HepG2 (cell line): ENCODE data around the gene TMEM253. TPM values are rescaled to one million over a fixed set of nuclear protein-coding genes. Genes with fewer than 3 reads are reported as not detected.

Source experiments
- CENPX ChIP-seq: sonication (generic); formaldehyde crosslinking; IDR thresholded peaks from 2 replicates; pipeline ENCODE4 v1.9.0; 2021; ENCODE audit warnings: mild to moderate bottlenecking, missing genetic modification reagents, moderate library complexity
- MEF2D ChIP-seq: sonication (generic); formaldehyde crosslinking; IDR thresholded peaks from 2 replicates; pipeline ENCODE4 v1.5.1; 2020; ENCODE audit warnings: mild to moderate bottlenecking, missing genetic modification reagents
- XRCC5 ChIP-seq: fragments of 200-400 bp; formaldehyde crosslinking; optimal IDR thresholded peaks from 2 replicates; pipeline ENCODE3; 2017; ENCODE audit warnings: mild to moderate bottlenecking, low read length
- ZBTB20 ChIP-seq: sonication (generic); formaldehyde crosslinking; IDR thresholded peaks from 2 replicates; pipeline ENCODE4 v1.8.1; 2023; ENCODE audit warnings: missing genetic modification reagents, low read depth, mild to moderate bottlenecking, borderline replicate concordance
- ZNF317 ChIP-seq: sonication (generic); formaldehyde crosslinking; IDR thresholded peaks from 2 replicates; pipeline ENCODE4 v1.5.0; 2020; ENCODE audit warnings: mild to moderate bottlenecking, missing genetic modification reagents
- ZNF597 ChIP-seq: sonication (generic); formaldehyde crosslinking; IDR thresholded peaks from 2 replicates; pipeline ENCODE4 v1.5.0; 2020; ENCODE audit warnings: missing genetic modification reagents
- polyA plus RNA-seq, 8 experiments: library from polyadenylated mRNA; depleted of rRNA in 3 of 8; stranded (reverse) in 7 of 8; unstranded in 1 of 8; fragments of >200 nt; fragmentation: Illumina TruSeq in 4 of 8; extraction: Trizol in 4 of 8; gene quantifications; 2 replicates each; pipeline versions ENCODE4 v1.2.1 to v1.2.3, GENCODE V29; 2011 to 2016; ENCODE audit warnings: low read depth in 4 of 8, missing spikeins in 1 of 8, mixed read lengths in 1 of 8; ENCODE audit not compliant: insufficient read depth in 1 of 8
- total RNA-seq, 5 experiments: library from RNA; depleted of rRNA; stranded (reverse); fragments of >200 nt; fragmentation: Illumina TruSeq; extraction: Trizol; gene quantifications; 2 replicates each; pipeline ENCODE4 v1.2.3, GENCODE V29; 2016; ENCODE audit warnings: low read depth in 1 of 5
- TF ChIP-seq, protein P1 (sequence below): sonication (generic); formaldehyde crosslinking; conservative IDR thresholded peaks from 2 replicates; pipeline ENCODE4 v1.4.0; 2020; ENCODE audit warnings: mild to moderate bottlenecking, missing genetic modification reagents, moderate library complexity
- TF ChIP-seq, protein P2 (sequence below): IDR thresholded peaks from 2 replicates; pipeline ENCODE4 v1.6.1; 2016; ENCODE audit warnings: low read depth, control low read depth
- TF ChIP-seq, protein P3 (sequence below): sonication (generic); formaldehyde crosslinking; IDR thresholded peaks from 2 replicates; pipeline ENCODE4 v1.5.0; 2020; ENCODE audit warnings: mild to moderate bottlenecking, missing genetic modification reagents, moderate library complexity
- TF ChIP-seq, protein P4 (sequence below): sonication (generic); formaldehyde crosslinking; IDR thresholded peaks from 2 replicates; pipeline ENCODE4 v1.4.0; 2020; ENCODE audit warnings: missing genetic modification reagents
- TF ChIP-seq, protein P5 (sequence below): sonication (generic); formaldehyde crosslinking; IDR thresholded peaks from 2 replicates; pipeline ENCODE4 v1.5.1; 2020; ENCODE audit warnings: missing genetic modification reagents, mild to moderate bottlenecking, borderline replicate concordance

The TMEM253 gene
- total and polyA plus RNA-seq, 2 of the 13 experiments (the other 11 are each of a cell fraction or from before 2014, with no cell fraction given), result 0.29 to 0.45 TPM

DNA sequence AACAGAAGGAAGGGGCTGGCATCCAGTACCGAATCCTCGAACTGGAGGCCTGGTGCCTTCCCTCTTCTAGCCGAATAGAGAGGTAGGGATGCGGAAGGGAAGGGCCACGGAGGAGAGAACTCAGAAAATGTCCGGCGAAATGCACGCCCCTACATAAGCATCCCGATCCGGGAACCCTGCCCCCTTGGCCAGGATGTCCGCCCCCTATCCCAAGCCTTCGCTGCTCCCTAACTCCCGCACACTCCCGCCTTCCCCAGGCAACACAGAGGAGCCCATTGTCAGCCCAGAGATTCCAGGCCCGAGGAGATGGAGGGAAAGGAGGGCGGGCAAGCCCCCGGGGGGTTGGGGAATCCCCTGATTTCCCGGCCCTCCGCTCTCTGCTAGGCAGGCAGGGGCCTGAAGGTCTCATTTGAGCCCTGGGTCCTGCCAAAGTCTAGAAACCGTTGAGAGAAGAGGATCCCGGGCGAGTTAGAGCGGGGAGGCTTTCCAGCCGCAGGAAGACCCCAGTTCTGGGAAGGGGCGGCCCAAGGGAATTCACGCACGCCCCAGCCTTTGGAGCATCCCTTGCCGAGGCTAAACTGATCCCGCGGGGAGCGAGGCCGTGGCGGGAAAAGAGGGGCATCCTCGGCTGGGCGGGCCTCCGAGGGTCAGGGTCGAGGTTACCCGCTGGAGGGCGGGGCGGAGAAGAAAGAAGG, 31.3 kb upstream of the TMEM253 start (continued):
- TF ChIP-seq MEF2D (CRISPR knock-in tag) (peak; percentile 44; the same call in 1 of the 2 replicates), XRCC5 (peak; percentile 59), ZNF317 (peak; percentile 76; the same call in 1 of the 2 replicates), ZNF597 (CRISPR knock-in tag) (no peak), ZBTB20 (CRISPR knock-in tag) (peak; percentile 17; the same call in 1 of the 2 replicates), CENPX (CRISPR knock-in tag) (no peak)
- TF ChIP-seq, protein P1, sequence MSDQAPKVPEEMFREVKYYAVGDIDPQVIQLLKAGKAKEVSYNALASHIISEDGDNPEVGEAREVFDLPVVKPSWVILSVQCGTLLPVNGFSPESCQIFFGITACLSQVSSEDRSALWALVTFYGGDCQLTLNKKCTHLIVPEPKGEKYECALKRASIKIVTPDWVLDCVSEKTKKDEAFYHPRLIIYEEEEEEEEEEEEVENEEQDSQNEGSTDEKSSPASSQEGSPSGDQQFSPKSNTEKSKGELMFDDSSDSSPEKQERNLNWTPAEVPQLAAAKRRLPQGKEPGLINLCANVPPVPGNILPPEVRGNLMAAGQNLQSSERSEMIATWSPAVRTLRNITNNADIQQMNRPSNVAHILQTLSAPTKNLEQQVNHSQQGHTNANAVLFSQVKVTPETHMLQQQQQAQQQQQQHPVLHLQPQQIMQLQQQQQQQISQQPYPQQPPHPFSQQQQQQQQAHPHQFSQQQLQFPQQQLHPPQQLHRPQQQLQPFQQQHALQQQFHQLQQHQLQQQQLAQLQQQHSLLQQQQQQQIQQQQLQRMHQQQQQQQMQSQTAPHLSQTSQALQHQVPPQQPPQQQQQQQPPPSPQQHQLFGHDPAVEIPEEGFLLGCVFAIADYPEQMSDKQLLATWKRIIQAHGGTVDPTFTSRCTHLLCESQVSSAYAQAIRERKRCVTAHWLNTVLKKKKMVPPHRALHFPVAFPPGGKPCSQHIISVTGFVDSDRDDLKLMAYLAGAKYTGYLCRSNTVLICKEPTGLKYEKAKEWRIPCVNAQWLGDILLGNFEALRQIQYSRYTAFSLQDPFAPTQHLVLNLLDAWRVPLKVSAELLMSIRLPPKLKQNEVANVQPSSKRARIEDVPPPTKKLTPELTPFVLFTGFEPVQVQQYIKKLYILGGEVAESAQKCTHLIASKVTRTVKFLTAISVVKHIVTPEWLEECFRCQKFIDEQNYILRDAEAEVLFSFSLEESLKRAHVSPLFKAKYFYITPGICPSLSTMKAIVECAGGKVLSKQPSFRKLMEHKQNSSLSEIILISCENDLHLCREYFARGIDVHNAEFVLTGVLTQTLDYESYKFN (CRISPR knock-in tag), result peak; percentile 68
- TF ChIP-seq, protein P2, sequence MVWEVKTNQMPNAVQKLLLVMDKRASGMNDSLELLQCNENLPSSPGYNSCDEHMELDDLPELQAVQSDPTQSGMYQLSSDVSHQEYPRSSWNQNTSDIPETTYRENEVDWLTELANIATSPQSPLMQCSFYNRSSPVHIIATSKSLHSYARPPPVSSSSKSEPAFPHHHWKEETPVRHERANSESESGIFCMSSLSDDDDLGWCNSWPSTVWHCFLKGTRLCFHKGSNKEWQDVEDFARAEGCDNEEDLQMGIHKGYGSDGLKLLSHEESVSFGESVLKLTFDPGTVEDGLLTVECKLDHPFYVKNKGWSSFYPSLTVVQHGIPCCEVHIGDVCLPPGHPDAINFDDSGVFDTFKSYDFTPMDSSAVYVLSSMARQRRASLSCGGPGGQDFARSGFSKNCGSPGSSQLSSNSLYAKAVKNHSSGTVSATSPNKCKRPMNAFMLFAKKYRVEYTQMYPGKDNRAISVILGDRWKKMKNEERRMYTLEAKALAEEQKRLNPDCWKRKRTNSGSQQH (CRISPR knock-in tag), result no peak; the same call in 1 of the 2 replicates
- TF ChIP-seq, protein P3, sequence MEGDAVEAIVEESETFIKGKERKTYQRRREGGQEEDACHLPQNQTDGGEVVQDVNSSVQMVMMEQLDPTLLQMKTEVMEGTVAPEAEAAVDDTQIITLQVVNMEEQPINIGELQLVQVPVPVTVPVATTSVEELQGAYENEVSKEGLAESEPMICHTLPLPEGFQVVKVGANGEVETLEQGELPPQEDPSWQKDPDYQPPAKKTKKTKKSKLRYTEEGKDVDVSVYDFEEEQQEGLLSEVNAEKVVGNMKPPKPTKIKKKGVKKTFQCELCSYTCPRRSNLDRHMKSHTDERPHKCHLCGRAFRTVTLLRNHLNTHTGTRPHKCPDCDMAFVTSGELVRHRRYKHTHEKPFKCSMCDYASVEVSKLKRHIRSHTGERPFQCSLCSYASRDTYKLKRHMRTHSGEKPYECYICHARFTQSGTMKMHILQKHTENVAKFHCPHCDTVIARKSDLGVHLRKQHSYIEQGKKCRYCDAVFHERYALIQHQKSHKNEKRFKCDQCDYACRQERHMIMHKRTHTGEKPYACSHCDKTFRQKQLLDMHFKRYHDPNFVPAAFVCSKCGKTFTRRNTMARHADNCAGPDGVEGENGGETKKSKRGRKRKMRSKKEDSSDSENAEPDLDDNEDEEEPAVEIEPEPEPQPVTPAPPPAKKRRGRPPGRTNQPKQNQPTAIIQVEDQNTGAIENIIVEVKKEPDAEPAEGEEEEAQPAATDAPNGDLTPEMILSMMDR (CRISPR knock-in tag), result 0 out of 2 replicates have a peak, but pooled peaks have one; percentile 16
- TF ChIP-seq, protein P4, sequence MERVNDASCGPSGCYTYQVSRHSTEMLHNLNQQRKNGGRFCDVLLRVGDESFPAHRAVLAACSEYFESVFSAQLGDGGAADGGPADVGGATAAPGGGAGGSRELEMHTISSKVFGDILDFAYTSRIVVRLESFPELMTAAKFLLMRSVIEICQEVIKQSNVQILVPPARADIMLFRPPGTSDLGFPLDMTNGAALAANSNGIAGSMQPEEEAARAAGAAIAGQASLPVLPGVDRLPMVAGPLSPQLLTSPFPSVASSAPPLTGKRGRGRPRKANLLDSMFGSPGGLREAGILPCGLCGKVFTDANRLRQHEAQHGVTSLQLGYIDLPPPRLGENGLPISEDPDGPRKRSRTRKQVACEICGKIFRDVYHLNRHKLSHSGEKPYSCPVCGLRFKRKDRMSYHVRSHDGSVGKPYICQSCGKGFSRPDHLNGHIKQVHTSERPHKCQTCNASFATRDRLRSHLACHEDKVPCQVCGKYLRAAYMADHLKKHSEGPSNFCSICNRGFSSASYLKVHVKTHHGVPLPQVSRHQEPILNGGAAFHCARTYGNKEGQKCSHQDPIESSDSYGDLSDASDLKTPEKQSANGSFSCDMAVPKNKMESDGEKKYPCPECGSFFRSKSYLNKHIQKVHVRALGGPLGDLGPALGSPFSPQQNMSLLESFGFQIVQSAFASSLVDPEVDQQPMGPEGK (CRISPR knock-in tag), result peak; percentile 94
- TF ChIP-seq, protein P5, sequence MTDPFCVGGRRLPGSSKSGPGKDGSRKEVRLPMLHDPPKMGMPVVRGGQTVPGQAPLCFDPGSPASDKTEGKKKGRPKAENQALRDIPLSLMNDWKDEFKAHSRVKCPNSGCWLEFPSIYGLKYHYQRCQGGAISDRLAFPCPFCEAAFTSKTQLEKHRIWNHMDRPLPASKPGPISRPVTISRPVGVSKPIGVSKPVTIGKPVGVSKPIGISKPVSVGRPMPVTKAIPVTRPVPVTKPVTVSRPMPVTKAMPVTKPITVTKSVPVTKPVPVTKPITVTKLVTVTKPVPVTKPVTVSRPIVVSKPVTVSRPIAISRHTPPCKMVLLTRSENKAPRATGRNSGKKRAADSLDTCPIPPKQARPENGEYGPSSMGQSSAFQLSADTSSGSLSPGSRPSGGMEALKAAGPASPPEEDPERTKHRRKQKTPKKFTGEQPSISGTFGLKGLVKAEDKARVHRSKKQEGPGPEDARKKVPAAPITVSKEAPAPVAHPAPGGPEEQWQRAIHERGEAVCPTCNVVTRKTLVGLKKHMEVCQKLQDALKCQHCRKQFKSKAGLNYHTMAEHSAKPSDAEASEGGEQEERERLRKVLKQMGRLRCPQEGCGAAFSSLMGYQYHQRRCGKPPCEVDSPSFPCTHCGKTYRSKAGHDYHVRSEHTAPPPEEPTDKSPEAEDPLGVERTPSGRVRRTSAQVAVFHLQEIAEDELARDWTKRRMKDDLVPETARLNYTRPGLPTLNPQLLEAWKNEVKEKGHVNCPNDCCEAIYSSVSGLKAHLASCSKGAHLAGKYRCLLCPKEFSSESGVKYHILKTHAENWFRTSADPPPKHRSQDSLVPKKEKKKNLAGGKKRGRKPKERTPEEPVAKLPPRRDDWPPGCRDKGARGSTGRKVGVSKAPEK (CRISPR knock-in tag), result no peak
